ENCODE results near the gene SLIT3.

The SLIT3 gene

DNA sequence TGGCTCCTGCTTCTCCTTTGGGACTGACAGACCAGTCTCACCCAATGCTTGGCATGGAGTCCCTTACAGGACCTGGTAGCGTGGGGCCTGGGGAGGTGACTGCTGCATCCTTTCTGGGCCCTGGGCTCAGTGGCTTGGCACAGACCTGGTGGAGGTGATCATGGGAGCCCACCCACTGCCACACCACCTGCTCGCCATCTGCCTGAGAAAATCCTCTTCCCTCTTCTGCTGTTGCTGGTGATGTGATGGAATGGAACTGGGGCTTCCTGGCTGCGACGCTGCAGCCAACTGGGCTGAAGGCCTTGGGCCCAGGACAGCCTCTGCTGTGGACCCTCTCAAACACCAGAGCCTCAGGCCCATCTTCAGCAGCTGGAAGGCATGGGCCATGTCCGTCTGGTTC lies 599.3 kb downstream of the SLIT3 start:
- POLR2A ChIA-PET, result no interaction called here
- H3K4me3 ChIP-seq (ENCODE audit: low read depth, low read length), result no peak overlapping the region
- no peak for TF ChIP-seq HOXC10 (CRISPR knock-in tag; IDR thresholded peaks at IDR 0.05)
- TF ChIP-seq ZNF792 (tag by site-specific recombination; IDR thresholded peaks at IDR 0.05), result no peak
- no peak for TF ChIP-seq AEBP2 (tag by site-specific recombination; IDR thresholded peaks at IDR 0.05; ENCODE audit: borderline replicate concordance)
- TF ChIP-seq KLF9 (tag by site-specific recombination; IDR thresholded peaks at IDR 0.05; ENCODE audit: low read depth), result no peak
- TF ChIP-seq, protein P1, sequence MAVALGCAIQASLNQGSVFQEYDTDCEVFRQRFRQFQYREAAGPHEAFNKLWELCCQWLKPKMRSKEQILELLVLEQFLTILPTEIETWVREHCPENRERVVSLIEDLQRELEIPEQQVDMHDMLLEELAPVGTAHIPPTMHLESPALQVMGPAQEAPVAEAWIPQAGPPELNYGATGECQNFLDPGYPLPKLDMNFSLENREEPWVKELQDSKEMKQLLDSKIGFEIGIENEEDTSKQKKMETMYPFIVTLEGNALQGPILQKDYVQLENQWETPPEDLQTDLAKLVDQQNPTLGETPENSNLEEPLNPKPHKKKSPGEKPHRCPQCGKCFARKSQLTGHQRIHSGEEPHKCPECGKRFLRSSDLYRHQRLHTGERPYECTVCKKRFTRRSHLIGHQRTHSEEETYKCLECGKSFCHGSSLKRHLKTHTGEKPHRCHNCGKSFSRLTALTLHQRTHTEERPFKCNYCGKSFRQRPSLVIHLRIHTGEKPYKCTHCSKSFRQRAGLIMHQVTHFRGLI (tag by site-specific recombination; IDR thresholded peaks at IDR 0.05), result no peak
- TF ChIP-seq ZNF585B (tag by site-specific recombination; IDR thresholded peaks at IDR 0.05), result no peak
- no peak for TF ChIP-seq BCL11A (tag by site-specific recombination; IDR thresholded peaks at IDR 0.05; ENCODE audit: low read depth)
- no peak for TF ChIP-seq ZFP69B (tag by site-specific recombination; IDR thresholded peaks at IDR 0.05)
- TF ChIP-seq ZNF354C (tag by site-specific recombination; IDR thresholded peaks at IDR 0.05; ENCODE audit: borderline replicate concordance, low read depth), result no peak
- TF ChIP-seq TRIM28 (IDR thresholded peaks at IDR 0.05; ENCODE audit: borderline replicate concordance, low read length), result no peak
- TF ChIP-seq ZEB2 (tag by site-specific recombination; IDR thresholded peaks at IDR 0.05), result no peak
- no peak for TF ChIP-seq GLIS1 (tag by site-specific recombination; IDR thresholded peaks at IDR 0.05)
- no peak overlapping the region for H3K27ac ChIP-seq (ENCODE audit: extremely low read depth, low read depth, low read length)
- no peaks in the 10 kb centered on the region for H3K4me1 ChIP-seq (ENCODE audit: control insufficient read depth, insufficient read depth, low read length)
- CTCF ChIA-PET, result no interaction called here
- H3K36me3 ChIP-seq (ENCODE audit: control insufficient read depth in 2 of 2, insufficient read depth in 1 of 2, low read length in 2 of 2), result no peaks in the 10 kb centered on the region
- H3K9me3 ChIP-seq (ENCODE audit: control insufficient read depth, insufficient read depth, low read depth, low read length), result no peaks in the 10 kb centered on the region

GRCh38 chr5:168699002-168699401 lies 601.9 kb downstream of the SLIT3 start:
- Histone ChIP-seq H3K36me3 (ENCODE audit: control insufficient read depth in 2 of 2, insufficient read depth in 1 of 2, low read length in 2 of 2) (no peaks in the 10 kb centered on the region), H3K4me1 (ENCODE audit: control insufficient read depth, insufficient read depth, low read length) (no peaks in the 10 kb centered on the region), H3K27ac (ENCODE audit: extremely low read depth, low read depth, low read length) (no peak overlapping the region), H3K4me3 (ENCODE audit: low read depth, low read length) (no peak overlapping the region), H3K9me3 (ENCODE audit: control insufficient read depth, insufficient read depth, low read depth, low read length) (no peaks in the 10 kb centered on the region)
- ChIA-PET CTCF (no interaction called here), POLR2A (no interaction called here)
- TF ChIP-seq ZNF660 (tag by site-specific recombination; IDR thresholded peaks at IDR 0.05), result no peak
- peak; percentile 79 for TF ChIP-seq EGR2 (tag by site-specific recombination; IDR thresholded peaks at IDR 0.05; ENCODE audit: low read depth)
- no peak for TF ChIP-seq REST (tag by site-specific recombination; IDR thresholded peaks at IDR 0.05)
- no peak for TF ChIP-seq GFI1B (tag by site-specific recombination; IDR thresholded peaks at IDR 0.05)
- no peak for TF ChIP-seq ZNF645 (tag by site-specific recombination; IDR thresholded peaks at IDR 0.05)
- TF ChIP-seq ZNF488 (tag by site-specific recombination; IDR thresholded peaks at IDR 0.05), result no peak
- TF ChIP-seq ZFHX2 (tag by site-specific recombination; conservative IDR thresholded peaks at IDR 0.05), result peak; percentile 89
